Loucy (cell line): ENCODE results near the gene SRCIN1.
"Not testable (repeated sequence)": the region's sequence is repeated elsewhere in the genome, so short reads cannot be mapped to it uniquely, and the experiment has no call there.

Experiments
- EZH2phosphoT487 ChIP-seq: fragments of 200-600 bp; IDR thresholded peaks from 2 replicates; pipeline ENCODE4 v1.6.1; 2018; ENCODE audit warnings: antibody characterized with exemption, mild to moderate bottlenecking, moderate library complexity, borderline replicate concordance
- TF ChIP-seq, protein P1 (sequence below): fragments of 200-600 bp; sonication (generic); conservative IDR thresholded peaks from 2 replicates; pipeline ENCODE4 v1.5.1; 2014; ENCODE audit warnings: mild to moderate bottlenecking, antibody characterized with exemption, low read length

DNA sequence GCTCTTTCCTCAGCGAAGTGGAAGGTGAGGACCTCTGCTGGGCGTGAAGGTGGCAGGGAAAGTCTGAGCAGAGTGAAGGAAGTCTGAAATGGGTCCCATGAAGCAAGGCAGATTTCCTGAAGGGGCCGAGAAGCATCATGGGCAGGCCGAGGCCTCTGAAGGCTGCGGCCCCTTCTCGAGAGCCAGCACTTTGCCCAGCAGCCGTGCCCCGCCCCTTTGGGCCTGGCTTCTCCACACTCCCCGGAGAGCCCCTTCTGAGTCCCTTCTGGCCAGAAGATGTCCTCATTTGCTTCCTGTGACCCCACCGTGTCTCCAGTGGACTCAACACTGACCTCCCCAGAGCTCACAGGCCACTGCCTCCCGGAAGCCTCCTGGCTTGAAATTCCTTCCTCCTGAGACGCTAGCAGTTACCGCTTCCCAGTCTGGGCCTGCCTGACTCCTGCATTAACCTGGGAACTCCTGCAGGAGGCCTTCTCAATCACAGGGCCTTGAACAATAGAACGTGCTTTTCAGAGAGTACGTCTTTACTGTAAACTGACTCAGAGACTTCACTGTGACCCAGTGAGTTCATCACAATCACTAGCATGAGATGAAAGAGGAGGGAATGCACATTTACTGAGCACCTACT is 102.4 kb downstream of the SRCIN1 start:
- TF ChIP-seq, protein P1, sequence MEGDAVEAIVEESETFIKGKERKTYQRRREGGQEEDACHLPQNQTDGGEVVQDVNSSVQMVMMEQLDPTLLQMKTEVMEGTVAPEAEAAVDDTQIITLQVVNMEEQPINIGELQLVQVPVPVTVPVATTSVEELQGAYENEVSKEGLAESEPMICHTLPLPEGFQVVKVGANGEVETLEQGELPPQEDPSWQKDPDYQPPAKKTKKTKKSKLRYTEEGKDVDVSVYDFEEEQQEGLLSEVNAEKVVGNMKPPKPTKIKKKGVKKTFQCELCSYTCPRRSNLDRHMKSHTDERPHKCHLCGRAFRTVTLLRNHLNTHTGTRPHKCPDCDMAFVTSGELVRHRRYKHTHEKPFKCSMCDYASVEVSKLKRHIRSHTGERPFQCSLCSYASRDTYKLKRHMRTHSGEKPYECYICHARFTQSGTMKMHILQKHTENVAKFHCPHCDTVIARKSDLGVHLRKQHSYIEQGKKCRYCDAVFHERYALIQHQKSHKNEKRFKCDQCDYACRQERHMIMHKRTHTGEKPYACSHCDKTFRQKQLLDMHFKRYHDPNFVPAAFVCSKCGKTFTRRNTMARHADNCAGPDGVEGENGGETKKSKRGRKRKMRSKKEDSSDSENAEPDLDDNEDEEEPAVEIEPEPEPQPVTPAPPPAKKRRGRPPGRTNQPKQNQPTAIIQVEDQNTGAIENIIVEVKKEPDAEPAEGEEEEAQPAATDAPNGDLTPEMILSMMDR, result not testable (repeated sequence)
- TF ChIP-seq EZH2phosphoT487, result not testable (repeated sequence)
